Measurements from ENCODE around the gene NCAPH2. TPM values are rescaled to one million over a fixed set of nuclear protein-coding genes. Genes with fewer than 3 reads are reported as not detected.
A peak's percentile ranks its signal among the peaks of the same experiment; 100 is the strongest.

NCAPH2 gene
- total and polyA plus RNA-seq, 2 donors from 2014 or later: 31.4 to 41.5 TPM

DNA sequence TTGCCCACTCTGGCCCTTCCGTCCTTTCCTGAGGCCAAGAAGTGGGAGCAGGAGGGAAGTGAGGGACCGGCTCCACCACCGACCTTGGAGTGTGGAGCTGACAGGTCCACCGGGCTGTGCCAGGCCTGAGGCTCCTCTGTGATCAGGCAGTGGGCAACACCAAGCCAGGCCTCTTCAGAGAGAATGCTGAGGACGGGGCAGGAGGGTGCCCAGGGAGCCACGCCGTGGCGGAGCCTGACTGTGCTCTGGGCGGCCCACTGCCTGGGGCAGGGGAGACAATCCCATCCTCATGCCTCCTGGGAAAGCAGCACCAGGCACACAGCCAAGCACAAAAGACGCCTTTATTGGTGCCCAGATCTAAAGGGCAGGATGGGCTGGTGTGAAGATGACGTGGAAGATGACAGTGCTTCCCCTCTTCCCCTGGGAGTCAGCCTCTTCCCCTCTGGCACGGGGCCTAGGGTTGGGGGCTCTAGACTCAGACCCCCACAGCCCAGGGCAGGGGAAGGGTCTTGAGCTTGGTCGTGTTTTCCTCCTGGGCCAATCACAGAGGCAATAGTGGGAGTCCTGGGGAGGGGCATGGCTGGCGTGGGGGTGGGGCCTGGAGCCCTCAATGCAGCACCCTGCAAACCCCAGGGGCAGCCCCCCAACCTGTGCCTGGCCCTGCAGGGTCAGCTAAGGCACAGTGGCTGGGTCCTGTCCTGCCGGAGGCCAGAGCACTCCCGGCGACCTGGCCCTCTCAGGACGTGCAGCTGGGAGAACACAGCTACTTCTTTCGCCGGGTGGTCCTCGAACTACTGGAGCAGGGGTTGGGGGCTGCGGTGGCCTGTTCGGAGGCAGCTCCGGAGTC lies 5.2 kb upstream of the NCAPH2 start:
- H3K27me3 ChIP-seq (ENCODE audit: control insufficient read depth, insufficient read depth, low read length): no peaks in the 10 kb centered on the region
- FAIRE-seq: no peak
- TF ChIP-seq CTCF (IDR thresholded peaks at IDR 0.05; ENCODE audit: borderline replicate concordance, extremely low read depth, insufficient read depth): no peak
- peaks cover 0 to 6% (median 5%) of the 10 kb centered on the region in 3 donors for H3K4me1 ChIP-seq (ENCODE audit: control insufficient read depth in 2 of 3, insufficient read depth in 2 of 3, low read depth in 1 of 3, low read length in 3 of 3)
- intact Hi-C loops (cut with DNase I): no loop called here
- peaks cover 0 to 6% (median 0%) of the 10 kb centered on the region in 3 donors for H3K36me3 ChIP-seq (ENCODE audit: control insufficient read depth in 2 of 3, insufficient read depth in 3 of 3, low read length in 3 of 3)
- peak in 1 of 5 donors; percentile 73 for DNase-seq
- H3K9me3 ChIP-seq (ENCODE audit: control insufficient read depth in 2 of 3, insufficient read depth in 1 of 3, low read length in 3 of 3): no peaks in the 10 kb centered on the region
- H3K4me3 ChIP-seq (ENCODE audit: low read length in 3 of 3): no peak overlapping the region
- no peak overlapping the region for H3K27ac ChIP-seq (ENCODE audit: low read depth in 2 of 2, low read length in 2 of 2)
- H3K9ac ChIP-seq (ENCODE audit: low read length in 3 of 3): no peak overlapping the region

DNA sequence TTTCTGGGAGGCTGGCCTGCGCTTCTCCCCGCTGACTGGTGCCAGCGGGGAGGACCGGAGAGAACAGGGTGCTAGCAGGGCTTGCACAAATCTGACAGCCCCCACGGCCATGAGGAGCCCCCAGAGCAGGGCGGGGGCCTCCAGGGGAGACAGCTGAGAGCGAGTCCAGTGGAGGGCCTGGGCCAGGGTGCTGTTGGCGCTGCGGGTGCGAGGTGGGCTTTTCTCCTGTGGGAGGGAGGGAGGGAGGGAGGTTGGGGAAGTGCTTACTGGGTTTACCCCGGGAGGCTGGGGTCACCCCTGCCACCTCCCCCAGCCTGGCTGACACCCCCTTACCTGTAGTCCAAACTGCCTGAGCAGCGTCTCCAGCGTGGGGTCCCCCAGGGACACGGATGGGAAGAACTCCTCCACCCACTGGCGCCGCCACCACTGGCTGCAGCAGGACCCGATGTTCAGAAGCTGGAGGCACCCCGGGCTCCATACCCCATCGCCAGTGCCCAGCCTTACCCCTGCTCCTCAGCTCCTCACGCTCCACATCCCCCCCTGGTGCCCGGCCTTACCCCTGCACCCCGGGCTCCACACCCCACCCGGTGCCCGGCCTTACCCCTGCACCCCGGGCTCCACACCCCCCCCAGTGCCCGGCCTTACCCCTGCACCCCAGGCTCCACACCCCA lies 4.4 kb upstream of the NCAPH2 start:
- no peaks in the 10 kb centered on the region for H3K27me3 ChIP-seq (ENCODE audit: control insufficient read depth, insufficient read depth, low read length)
- FAIRE-seq: no peak
- H3K4me1 ChIP-seq (ENCODE audit: control insufficient read depth in 2 of 3, insufficient read depth in 2 of 3, low read depth in 1 of 3, low read length in 3 of 3): peaks cover 0 to 6% (median 6%) of the 10 kb centered on the region in 3 donors
- H3K9ac ChIP-seq (ENCODE audit: low read length in 3 of 3): no peak overlapping the region
- no peak overlapping the region for H3K27ac ChIP-seq (ENCODE audit: low read depth in 2 of 2, low read length in 2 of 2)
- peaks cover 0 to 6% (median 0%) of the 10 kb centered on the region in 3 donors for H3K36me3 ChIP-seq (ENCODE audit: control insufficient read depth in 2 of 3, insufficient read depth in 3 of 3, low read length in 3 of 3)
- H3K9me3 ChIP-seq (ENCODE audit: control insufficient read depth in 2 of 3, insufficient read depth in 1 of 3, low read length in 3 of 3): no peaks in the 10 kb centered on the region
- no peak overlapping the region for H3K4me3 ChIP-seq (ENCODE audit: low read length in 3 of 3)
- TF ChIP-seq CTCF (IDR thresholded peaks at IDR 0.05; ENCODE audit: borderline replicate concordance, extremely low read depth, insufficient read depth): no peak
- intact Hi-C loops (cut with DNase I): no loop called here
- peak in 2 of 5 donors; percentile 46 to 73 for DNase-seq

GRCh38 chr22:50504369-50505211 lies 3.4 kb upstream of the NCAPH2 start:
- TF ChIP-seq CTCF (IDR thresholded peaks at IDR 0.05; ENCODE audit: borderline replicate concordance, extremely low read depth, insufficient read depth): no peak
- Histone ChIP-seq H3K27ac (ENCODE audit: low read depth in 2 of 2, low read length in 2 of 2) (no peak overlapping the region), H3K36me3 (ENCODE audit: control insufficient read depth in 2 of 3, insufficient read depth in 3 of 3, low read length in 3 of 3) (peaks cover 0 to 6% (median 0%) of the 10 kb centered on the region in 3 donors), H3K9me3 (ENCODE audit: control insufficient read depth in 2 of 3, insufficient read depth in 1 of 3, low read length in 3 of 3) (no peaks in the 10 kb centered on the region), H3K9ac (ENCODE audit: low read length in 3 of 3) (no peak overlapping the region), H3K27me3 (ENCODE audit: control insufficient read depth, insufficient read depth, low read length) (no peaks in the 10 kb centered on the region), H3K4me1 (ENCODE audit: control insufficient read depth in 2 of 3, insufficient read depth in 2 of 3, low read depth in 1 of 3, low read length in 3 of 3) (peaks cover 2 to 13% (median 13%) of the 10 kb centered on the region in 3 donors), H3K4me3 (ENCODE audit: low read length in 3 of 3) (no peak overlapping the region)
- no peak for FAIRE-seq
- intact Hi-C loops (cut with DNase I): no loop called here
- DNase-seq: peak in 2 of 5 donors; percentile 58 to 77
